GM21723 (cell line): ENCODE results near the gene OPRM1.

Source experiments
- ATAC-seq: cut with Tn5 transposase; IDR thresholded peaks from one replicate; pipeline ENCODE4 v1.9.1; 2021; ENCODE audit warnings: mild to moderate bottlenecking, moderate library complexity; ENCODE audit not compliant: unreplicated experiment

The OPRM1 gene

GRCh38 chr6:154268486-154268885 lies 229.4 kb downstream of the OPRM1 start:
- ATAC-seq = no peak

GRCh38 chr6:154274168-154274567 lies 235.1 kb downstream of the OPRM1 start:
- ATAC-seq = no peak

GRCh38 chr6:154276810-154277628 lies 238.0 kb downstream of the OPRM1 start:
- peak; percentile 78 for ATAC-seq

- ATAC-seq = peak; percentile 45
These were observed 238.6 kb downstream of the OPRM1 start for GRCh38 chr6:154277629-154278017.

- ATAC-seq = no peak
These were observed 241.5 kb downstream of the OPRM1 start for GRCh38 chr6:154280521-154280920.

- ATAC-seq = no peak
These were observed 245.3 kb downstream of the OPRM1 start for GRCh38 chr6:154284313-154284853.

GRCh38 chr6:154285826-154286225 lies 246.8 kb downstream of the OPRM1 start:
- no peak for ATAC-seq

GRCh38 chr6:154289818-154290508 lies 250.9 kb downstream of the OPRM1 start:
- ATAC-seq = no peak

GRCh38 chr6:154292066-154292465 lies 253.0 kb downstream of the OPRM1 start:
- ATAC-seq = no peak

GRCh38 chr6:154292855-154293519 lies 253.9 kb downstream of the OPRM1 start:
- ATAC-seq = no peak

- ATAC-seq = no peak
These were observed 256.7 kb downstream of the OPRM1 start for GRCh38 chr6:154295733-154296132.
